ENCODE results near the gene BCDIN3D.

BCDIN3D gene

GRCh38 chr12:49885663-49886461, 43.0 kb upstream of the BCDIN3D start:
- Histone ChIP-seq H4K20me1 (ENCODE audit: insufficient read depth, low read length) (no peaks in the 10 kb centered on the region), H2AFZ (ENCODE audit: low read length) (no peak overlapping the region), H3K27me3 (ENCODE audit: insufficient read depth, low read length) (peaks cover 9% of the 10 kb centered on the region), H3K27ac (ENCODE audit: low read depth, low read length, poor library complexity, severe bottlenecking) (no peak overlapping the region), H3K36me3 (ENCODE audit: insufficient read depth, low read length) (no peaks in the 10 kb centered on the region), H3K9ac (ENCODE audit: low read length) (no peak overlapping the region), H3K4me3 (ENCODE audit: low read depth, low read length, poor library complexity, severe bottlenecking) (no peak overlapping the region), H3F3A (ENCODE audit: insufficient read depth, low read length) (no peaks in the 10 kb centered on the region), H3K9me3 (ENCODE audit: low read length) (no peaks in the 10 kb centered on the region), H3K4me1 (ENCODE audit: insufficient read depth, low read length, severe bottlenecking) (no peaks in the 10 kb centered on the region), H3K4me2 (ENCODE audit: low read length) (no peak overlapping the region), H3K9me2 (ENCODE audit: low read depth, low read length) (no peaks in the 10 kb centered on the region), H3K79me2 (ENCODE audit: insufficient read depth, low read length) (no peaks in the 10 kb centered on the region)
- TF ChIP-seq, protein P1, sequence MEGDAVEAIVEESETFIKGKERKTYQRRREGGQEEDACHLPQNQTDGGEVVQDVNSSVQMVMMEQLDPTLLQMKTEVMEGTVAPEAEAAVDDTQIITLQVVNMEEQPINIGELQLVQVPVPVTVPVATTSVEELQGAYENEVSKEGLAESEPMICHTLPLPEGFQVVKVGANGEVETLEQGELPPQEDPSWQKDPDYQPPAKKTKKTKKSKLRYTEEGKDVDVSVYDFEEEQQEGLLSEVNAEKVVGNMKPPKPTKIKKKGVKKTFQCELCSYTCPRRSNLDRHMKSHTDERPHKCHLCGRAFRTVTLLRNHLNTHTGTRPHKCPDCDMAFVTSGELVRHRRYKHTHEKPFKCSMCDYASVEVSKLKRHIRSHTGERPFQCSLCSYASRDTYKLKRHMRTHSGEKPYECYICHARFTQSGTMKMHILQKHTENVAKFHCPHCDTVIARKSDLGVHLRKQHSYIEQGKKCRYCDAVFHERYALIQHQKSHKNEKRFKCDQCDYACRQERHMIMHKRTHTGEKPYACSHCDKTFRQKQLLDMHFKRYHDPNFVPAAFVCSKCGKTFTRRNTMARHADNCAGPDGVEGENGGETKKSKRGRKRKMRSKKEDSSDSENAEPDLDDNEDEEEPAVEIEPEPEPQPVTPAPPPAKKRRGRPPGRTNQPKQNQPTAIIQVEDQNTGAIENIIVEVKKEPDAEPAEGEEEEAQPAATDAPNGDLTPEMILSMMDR (IDR thresholded peaks at IDR 0.05; ENCODE audit: low read length): no peak
- TF ChIP-seq EZH2 (IDR thresholded peaks at IDR 0.05; ENCODE audit: borderline replicate concordance, low read length): no peak

GRCh38 chr12:49885118-49885517, 42.2 kb upstream of the BCDIN3D start:
- Histone ChIP-seq H3F3A (ENCODE audit: insufficient read depth, low read length) (0 out of 2 replicates have a peak, but pooled peaks cover 1% of the 10 kb centered on the region), H3K27ac (ENCODE audit: low read depth, low read length, poor library complexity, severe bottlenecking) (no peak overlapping the region), H4K20me1 (ENCODE audit: insufficient read depth, low read length) (no peaks in the 10 kb centered on the region), H3K27me3 (ENCODE audit: insufficient read depth, low read length) (peaks cover 9% of the 10 kb centered on the region), H3K9me2 (ENCODE audit: low read depth, low read length) (no peaks in the 10 kb centered on the region), H2AFZ (ENCODE audit: low read length) (no peak overlapping the region), H3K9ac (ENCODE audit: low read length) (no peak overlapping the region), H3K4me3 (ENCODE audit: low read depth, low read length, poor library complexity, severe bottlenecking) (no peak overlapping the region), H3K4me2 (ENCODE audit: low read length) (no peak overlapping the region), H3K9me3 (ENCODE audit: low read length) (no peaks in the 10 kb centered on the region), H3K36me3 (ENCODE audit: insufficient read depth, low read length) (no peaks in the 10 kb centered on the region), H3K4me1 (ENCODE audit: insufficient read depth, low read length, severe bottlenecking) (no peaks in the 10 kb centered on the region), H3K79me2 (ENCODE audit: insufficient read depth, low read length) (no peaks in the 10 kb centered on the region)
- no peak for TF ChIP-seq EZH2 (IDR thresholded peaks at IDR 0.05; ENCODE audit: borderline replicate concordance, low read length)
- TF ChIP-seq, protein P1 (IDR thresholded peaks at IDR 0.05; ENCODE audit: low read length): no peak

- Histone ChIP-seq H3K9me3 (ENCODE audit: low read length) (no peaks in the 10 kb centered on the region), H3K4me2 (ENCODE audit: low read length) (no peak overlapping the region), H3K4me1 (ENCODE audit: insufficient read depth, low read length, severe bottlenecking) (no peaks in the 10 kb centered on the region), H3K27ac (ENCODE audit: low read depth, low read length, poor library complexity, severe bottlenecking) (no peak overlapping the region), H3K9ac (ENCODE audit: low read length) (no peak overlapping the region), H3K4me3 (ENCODE audit: low read depth, low read length, poor library complexity, severe bottlenecking) (no peak overlapping the region), H3K9me2 (ENCODE audit: low read depth, low read length) (no peaks in the 10 kb centered on the region), H4K20me1 (ENCODE audit: insufficient read depth, low read length) (no peaks in the 10 kb centered on the region), H3K36me3 (ENCODE audit: insufficient read depth, low read length) (no peaks in the 10 kb centered on the region), H2AFZ (ENCODE audit: low read length) (no peak overlapping the region), H3K27me3 (ENCODE audit: insufficient read depth, low read length) (peaks cover 9% of the 10 kb centered on the region), H3K79me2 (ENCODE audit: insufficient read depth, low read length) (no peaks in the 10 kb centered on the region), H3F3A (ENCODE audit: insufficient read depth, low read length) (0 out of 2 replicates have a peak, but pooled peaks cover 15% of the 10 kb centered on the region)
- no peak for TF ChIP-seq EZH2 (IDR thresholded peaks at IDR 0.05; ENCODE audit: borderline replicate concordance, low read length)
- TF ChIP-seq, protein P1 (IDR thresholded peaks at IDR 0.05; ENCODE audit: low read length): no peak
Observed at GRCh38 chr12:49882851-49883464, 40.1 kb upstream of the BCDIN3D start.

All from OCI-LY1 (cell line).